Esophagus squamous epithelium (tissue), 5 donors: Measurements from ENCODE around the gene SLC4A9. TPM values are rescaled to one million over a fixed set of nuclear protein-coding genes. Genes with fewer than 3 reads are reported as not detected.

Experiments
- DNase-seq: peaks from one replicate; lab custom pipeline; 2025; lab: John Stamatoyannopoulos, UW
- H3K27ac ChIP-seq, 4 donors: fragments of 200-600 bp; sonication (generic); one replicate each; pipeline ENCODE4 v1.5.1; 2016 to 2019; ENCODE audit warnings: mild to moderate bottlenecking in 1 of 4
- H3K27me3 ChIP-seq, 4 donors: fragments of 200-600 bp; sonication (generic); 1 replicate in 3 of 4; 2 replicates in 1 of 4; pipeline versions ENCODE4 v1.5.1 to v1.6.0; 2017 to 2021; ENCODE audit warnings: antibody characterized with exemption in 1 of 4
- H3K36me3 ChIP-seq, 3 donors: fragments of 200-600 bp; sonication (generic); one replicate each; pipeline ENCODE4 v1.5.1; 2016 to 2019
- H3K4me1 ChIP-seq, 3 donors: fragments of 200-600 bp; sonication (generic); one replicate each; pipeline ENCODE4 v1.5.1; 2017 to 2019
- H3K4me3 ChIP-seq, 4 donors: fragments of 200-600 bp; sonication (generic); 1 replicate in 3 of 4; 2 replicates in 1 of 4; pipeline ENCODE4 v1.5.1; 2016 to 2019; ENCODE audit warnings: mild to moderate bottlenecking in 2 of 4, moderate library complexity in 1 of 4
- H3K9me3 ChIP-seq, 3 donors: fragments of 200-600 bp; sonication (generic); one replicate each; pipeline ENCODE4 v1.5.1; 2016 to 2019
- POLR2A ChIP-seq, 4 donors: fragments of 450-650 bp; IDR thresholded peaks; one replicate each; pipeline ENCODE4 v1.6.1; 2017; ENCODE audit warnings: antibody characterized with exemption in 4 of 4, mild to moderate bottlenecking in 4 of 4, moderate library complexity in 3 of 4
- WGBS, 2 donors: methylation state at CpG; one replicate each; pipeline ENCODE4 v1.1.5; 2018; 5-methylcytosine and 5-hydroxymethylcytosine counted together
- intact Hi-C: fragments of 100-400 bp; cut with DNase I; formaldehyde crosslinking; loops from one replicate; pipeline ENCODE4 v1.15.0; 2022
- small RNA-seq, 4 donors: library from RNA; depleted of rRNA; stranded (forward); fragments of <200 nt; gene quantifications; one replicate each; pipeline ENCODE3, GENCODE V24; 2016
- total RNA-seq, 4 donors: library from RNA; depleted of rRNA; stranded (reverse); fragments of >200 nt; gene quantifications; one replicate each; pipeline ENCODE4 v1.1.0, GENCODE V29; 2016
- TF ChIP-seq, protein P1 (sequence below), 6 experiments: fragments of 450-650 bp in 4 of 6; fragments of 200-600 bp in 2 of 6; sonication (generic) in 2 of 6; IDR thresholded peaks; one replicate each; pipeline ENCODE4 v1.5.1; 2016 to 2019; ENCODE audit warnings: antibody characterized with exemption in 6 of 6, mild to moderate bottlenecking in 4 of 6, moderate library complexity in 4 of 6
- donor health status: DM: yes; HTN: yes; CAD: no.

SLC4A9 gene
- total RNA-seq, 4 donors from 2014 or later = 0.04 to 1.2 TPM; not detected in 2

GRCh38 chr5:140423609-140424008 lies 63.6 kb downstream of the SLC4A9 start:
- Histone ChIP-seq H3K27me3 (no peaks in the 10 kb centered on the region), H3K36me3 (peaks cover 0 to 4% (median 0%) of the 10 kb centered on the region in 3 donors), H3K4me1 (peaks cover 0 to 41% (median 4%) of the 10 kb centered on the region in 3 donors), H3K27ac (no peak overlapping the region), H3K4me3 (no peak overlapping the region), H3K9me3 (no peaks in the 10 kb centered on the region)
- no peak for DNase-seq
- WGBS, 2 donors = 86 to 96% methylated on average over 2 of the region's 2 CpGs
- intact Hi-C loops = no loop called here
- TF ChIP-seq, protein P1, sequence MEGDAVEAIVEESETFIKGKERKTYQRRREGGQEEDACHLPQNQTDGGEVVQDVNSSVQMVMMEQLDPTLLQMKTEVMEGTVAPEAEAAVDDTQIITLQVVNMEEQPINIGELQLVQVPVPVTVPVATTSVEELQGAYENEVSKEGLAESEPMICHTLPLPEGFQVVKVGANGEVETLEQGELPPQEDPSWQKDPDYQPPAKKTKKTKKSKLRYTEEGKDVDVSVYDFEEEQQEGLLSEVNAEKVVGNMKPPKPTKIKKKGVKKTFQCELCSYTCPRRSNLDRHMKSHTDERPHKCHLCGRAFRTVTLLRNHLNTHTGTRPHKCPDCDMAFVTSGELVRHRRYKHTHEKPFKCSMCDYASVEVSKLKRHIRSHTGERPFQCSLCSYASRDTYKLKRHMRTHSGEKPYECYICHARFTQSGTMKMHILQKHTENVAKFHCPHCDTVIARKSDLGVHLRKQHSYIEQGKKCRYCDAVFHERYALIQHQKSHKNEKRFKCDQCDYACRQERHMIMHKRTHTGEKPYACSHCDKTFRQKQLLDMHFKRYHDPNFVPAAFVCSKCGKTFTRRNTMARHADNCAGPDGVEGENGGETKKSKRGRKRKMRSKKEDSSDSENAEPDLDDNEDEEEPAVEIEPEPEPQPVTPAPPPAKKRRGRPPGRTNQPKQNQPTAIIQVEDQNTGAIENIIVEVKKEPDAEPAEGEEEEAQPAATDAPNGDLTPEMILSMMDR (IDR thresholded peaks at IDR 0.05) = no peak
- TF ChIP-seq POLR2A (IDR thresholded peaks at IDR 0.05) = no peak

DNA sequence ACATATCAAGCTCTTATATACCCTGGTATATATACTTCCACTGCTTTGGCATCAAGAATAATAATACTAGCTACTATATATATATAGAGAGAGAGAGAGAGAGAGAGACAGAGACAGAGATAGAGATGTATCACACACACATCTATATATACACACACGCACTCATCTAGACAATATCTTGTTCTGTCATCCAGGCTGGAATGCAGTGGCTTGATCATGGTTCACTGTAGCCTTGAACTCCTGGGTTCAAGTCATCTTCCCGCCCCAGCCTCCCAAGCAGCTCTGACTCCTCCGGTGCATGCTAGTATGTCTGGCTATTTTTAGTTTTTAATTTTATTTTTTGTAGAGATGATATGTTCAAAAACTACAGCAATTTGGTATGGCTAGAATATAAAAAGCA lies 64.1 kb downstream of the SLC4A9 start:
- H3K27me3 ChIP-seq = no peaks in the 10 kb centered on the region

More for the DNA sequence above, 64.1 kb downstream of the SLC4A9 start:
- no peak for TF ChIP-seq POLR2A (IDR thresholded peaks at IDR 0.05)
- TF ChIP-seq, protein P1 (IDR thresholded peaks at IDR 0.05) = no peak
- DNase-seq = no peak
- Histone ChIP-seq H3K4me1 (peaks cover 0 to 41% (median 4%) of the 10 kb centered on the region in 3 donors), H3K9me3 (no peaks in the 10 kb centered on the region), H3K27ac (no peak overlapping the region), H3K4me3 (no peak overlapping the region), H3K36me3 (peaks cover 0 to 4% (median 0%) of the 10 kb centered on the region in 3 donors)
- intact Hi-C loops = no loop called here
- WGBS, 2 donors = 80 to 97% methylated on average over 3 of the region's 3 CpGs

Small RNAs within 50 kb of the gene (small RNA-seq; reads per million reads assigned to genes)
- gene RNU4-14P = 0 to 0.09 (median 0) reads per million in 4 donors

Other genes starting within 250 kb of the SLC4A9 start
- gene PURA, start 246.1 kb upstream of the SLC4A9 start, total RNA-seq = 10 to 100 TPM in 2 of 4 donors, 1 to 10 TPM in 2; 8.2 to 18.9 (median 10.6) TPM
- 10 to 100 TPM in 1 of 4 donors, 1 to 10 TPM in 3; 2.9 to 12.4 (median 6.5) TPM for gene IGIP, start 234.3 kb upstream of the SLC4A9 start, total RNA-seq
- 10 to 100 TPM in 3 of 4 donors, 1 to 10 TPM in 1; 2.6 to 22.5 (median 12.8) TPM for gene CYSTM1, start 185.0 kb upstream of the SLC4A9 start, total RNA-seq
- gene PFDN1, start 57.1 kb upstream of the SLC4A9 start, total RNA-seq = 10 to 100 TPM; 38.1 to 67.5 (median 60.4) TPM
- 10 to 100 TPM; 24.6 to 72.4 (median 42.1) TPM for gene HBEGF, start 13.6 kb upstream of the SLC4A9 start, total RNA-seq
- gene ANKHD1, start 41.6 kb downstream of the SLC4A9 start, total RNA-seq = 100 to 1,000 TPM in 1 of 4 donors, 10 to 100 TPM in 3; 55.7 to 130 (median 87.2) TPM
- gene EIF4EBP3, start 187.5 kb downstream of the SLC4A9 start, total RNA-seq = 10 to 100 TPM in 1 of 4 donors, 1 to 10 TPM in 3; 3.0 to 12.4 (median 6.2) TPM
- gene SRA1, start 197.3 kb downstream of the SLC4A9 start, total RNA-seq = 10 to 100 TPM; 17.4 to 22.3 (median 21.0) TPM
- gene APBB3, start 204.4 kb downstream of the SLC4A9 start, total RNA-seq = 10 to 100 TPM in 1 of 4 donors, 1 to 10 TPM in 3; 3.4 to 10.5 (median 6.5) TPM
- 10 to 100 TPM; 41.4 to 56.9 (median 52.6) TPM for gene SLC35A4, start 204.6 kb downstream of the SLC4A9 start, total RNA-seq